ENCODE data around the gene SPTSSB. TPM values are rescaled to one million over a fixed set of nuclear protein-coding genes. Genes with fewer than 3 reads are reported as not detected.

SPTSSB gene
- total RNA-seq, 1 donor from 2014 or later = not detected

DNA sequence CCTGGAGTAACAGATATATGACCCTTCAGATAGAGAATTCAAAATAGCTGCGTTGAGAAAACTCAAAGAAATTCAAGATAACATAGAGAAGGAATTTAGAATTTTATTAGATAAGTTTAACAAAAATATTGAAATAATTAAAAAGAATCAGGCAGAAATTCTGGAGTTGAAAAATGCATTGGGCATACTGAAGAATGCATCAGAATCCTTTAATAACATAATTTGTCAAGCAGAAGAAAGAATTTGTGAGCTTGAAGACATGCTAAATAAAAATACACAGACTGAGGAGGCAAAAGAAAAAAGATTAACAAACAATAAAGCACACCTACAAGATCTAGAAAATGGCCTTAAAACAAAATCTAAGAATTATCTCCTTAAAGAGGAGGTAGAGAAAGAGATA is 50.5 kb downstream of the SPTSSB start:
- no peaks in the 10 kb centered on the region for H3K4me1 Mint-ChIP-seq (ENCODE audit: unreplicated experiment)
- no peak for DNase-seq (ENCODE audit: extremely low spot score, unreplicated experiment)
- no peak overlapping the region for H3K4me3 Mint-ChIP-seq (ENCODE audit: unreplicated experiment)
- peaks cover 12% of the 10 kb centered on the region for H3K9me3 Mint-ChIP-seq (ENCODE audit: unreplicated experiment)
- no peak for TF ChIP-seq CTCF (IDR thresholded peaks at IDR 0.05)
- no peak overlapping the region for H3K27ac Mint-ChIP-seq (ENCODE audit: unreplicated experiment)
- peaks cover 31% of the 10 kb centered on the region for H3K27me3 Mint-ChIP-seq (ENCODE audit: unreplicated experiment)
- no peaks in the 10 kb centered on the region for H3K36me3 Mint-ChIP-seq (ENCODE audit: unreplicated experiment)

GRCh38 chr3:161319867-161320266 is 51.5 kb downstream of the SPTSSB start:
- DNase-seq (ENCODE audit: extremely low spot score, unreplicated experiment) = no peak
- Mint-ChIP-seq H3K4me1 (ENCODE audit: unreplicated experiment) (no peaks in the 10 kb centered on the region), H3K9me3 (ENCODE audit: unreplicated experiment) (peaks cover 12% of the 10 kb centered on the region), H3K36me3 (ENCODE audit: unreplicated experiment) (no peaks in the 10 kb centered on the region), H3K4me3 (ENCODE audit: unreplicated experiment) (no peak overlapping the region), H3K27ac (ENCODE audit: unreplicated experiment) (no peak overlapping the region), H3K27me3 (ENCODE audit: unreplicated experiment) (peaks cover 33% of the 10 kb centered on the region)
- no peak for TF ChIP-seq CTCF (IDR thresholded peaks at IDR 0.05)

DNA sequence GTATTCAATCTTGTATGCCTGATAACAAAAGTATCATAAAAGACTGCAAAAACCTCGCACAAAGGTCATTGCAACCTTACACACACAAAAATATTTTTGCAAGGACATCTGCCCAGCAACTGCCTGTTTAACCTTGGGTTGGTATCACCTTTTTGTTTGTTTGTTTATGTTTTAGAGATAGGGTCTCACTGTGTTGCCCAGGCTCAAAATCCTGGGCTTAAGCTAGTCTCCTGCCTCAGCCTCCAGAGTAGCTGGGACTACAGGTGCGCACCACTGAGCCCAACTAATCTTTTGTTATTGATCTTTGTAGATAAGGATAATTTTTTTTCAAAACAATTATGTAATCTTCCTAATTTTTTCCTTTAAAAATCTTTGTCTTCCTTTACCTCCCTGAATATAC is 54.2 kb downstream of the SPTSSB start:
- Mint-ChIP-seq H3K36me3 (ENCODE audit: unreplicated experiment) (no peaks in the 10 kb centered on the region), H3K4me1 (ENCODE audit: unreplicated experiment) (no peaks in the 10 kb centered on the region), H3K9me3 (ENCODE audit: unreplicated experiment) (peaks cover 12% of the 10 kb centered on the region), H3K27ac (ENCODE audit: unreplicated experiment) (no peak overlapping the region), H3K27me3 (ENCODE audit: unreplicated experiment) (peaks cover 18% of the 10 kb centered on the region), H3K4me3 (ENCODE audit: unreplicated experiment) (no peak overlapping the region)
- DNase-seq (ENCODE audit: extremely low spot score, unreplicated experiment) = no peak
- no peak for TF ChIP-seq CTCF (IDR thresholded peaks at IDR 0.05)

GRCh38 chr3:161316006-161316689 is 55.2 kb downstream of the SPTSSB start:
- no peaks in the 10 kb centered on the region for H3K4me1 Mint-ChIP-seq (ENCODE audit: unreplicated experiment)
- no peak overlapping the region for H3K27ac Mint-ChIP-seq (ENCODE audit: unreplicated experiment)
- no peak overlapping the region for H3K4me3 Mint-ChIP-seq (ENCODE audit: unreplicated experiment)
- peaks cover 8% of the 10 kb centered on the region for H3K9me3 Mint-ChIP-seq (ENCODE audit: unreplicated experiment)
- no peak for TF ChIP-seq CTCF (IDR thresholded peaks at IDR 0.05)
- no peak for DNase-seq (ENCODE audit: extremely low spot score, unreplicated experiment)
- H3K27me3 Mint-ChIP-seq (ENCODE audit: unreplicated experiment) = peaks cover 10% of the 10 kb centered on the region
- no peaks in the 10 kb centered on the region for H3K36me3 Mint-ChIP-seq (ENCODE audit: unreplicated experiment)

DNA sequence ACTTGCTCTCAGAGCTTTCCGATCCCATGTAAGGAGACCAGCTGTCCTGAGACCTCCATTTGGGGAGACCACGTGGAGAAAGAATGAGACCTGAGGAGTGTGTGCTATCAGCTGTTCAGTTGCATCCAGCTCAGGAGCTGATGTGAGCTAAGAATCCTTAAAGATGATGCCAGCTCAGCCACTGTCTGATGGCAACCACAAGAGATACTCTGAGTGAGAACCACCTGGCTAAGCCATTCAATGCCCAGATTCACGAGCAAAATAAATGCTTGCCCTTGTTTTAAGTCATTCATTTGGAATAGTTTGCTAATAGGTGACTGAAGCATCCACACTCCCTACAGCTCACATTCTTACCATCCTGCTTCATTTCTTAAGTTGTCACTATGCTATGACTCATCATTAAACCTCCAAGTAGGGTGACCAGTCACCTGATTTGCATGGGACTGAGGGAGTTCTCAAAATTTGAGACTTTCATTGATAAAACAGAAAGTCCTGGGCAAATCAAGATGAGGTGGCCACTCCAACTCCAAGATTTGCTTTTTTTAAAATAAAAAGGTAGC is 56.4 kb downstream of the SPTSSB start:
- H3K36me3 Mint-ChIP-seq (ENCODE audit: unreplicated experiment) = no peaks in the 10 kb centered on the region
- no peak for TF ChIP-seq CTCF (IDR thresholded peaks at IDR 0.05)
- no peak overlapping the region for H3K27ac Mint-ChIP-seq (ENCODE audit: unreplicated experiment)
- no peaks in the 10 kb centered on the region for H3K4me1 Mint-ChIP-seq (ENCODE audit: unreplicated experiment)
- no peak for DNase-seq (ENCODE audit: extremely low spot score, unreplicated experiment)
- no peaks in the 10 kb centered on the region for H3K9me3 Mint-ChIP-seq (ENCODE audit: unreplicated experiment)
- no peak overlapping the region for H3K4me3 Mint-ChIP-seq (ENCODE audit: unreplicated experiment)
- peaks cover 4% of the 10 kb centered on the region for H3K27me3 Mint-ChIP-seq (ENCODE audit: unreplicated experiment)
